GM19397 (cell line): ENCODE measurements around the gene GAA.

Experiments used
- ATAC-seq: cut with Tn5 transposase; IDR thresholded peaks from one replicate; pipeline ENCODE4 v1.9.1; 2021; ENCODE audit warnings: mild to moderate bottlenecking, moderate library complexity; ENCODE audit not compliant: unreplicated experiment

The GAA gene

GRCh38 chr17:80115159-80115558 is 13.8 kb downstream of the GAA start:
- no peak for ATAC-seq

DNA sequence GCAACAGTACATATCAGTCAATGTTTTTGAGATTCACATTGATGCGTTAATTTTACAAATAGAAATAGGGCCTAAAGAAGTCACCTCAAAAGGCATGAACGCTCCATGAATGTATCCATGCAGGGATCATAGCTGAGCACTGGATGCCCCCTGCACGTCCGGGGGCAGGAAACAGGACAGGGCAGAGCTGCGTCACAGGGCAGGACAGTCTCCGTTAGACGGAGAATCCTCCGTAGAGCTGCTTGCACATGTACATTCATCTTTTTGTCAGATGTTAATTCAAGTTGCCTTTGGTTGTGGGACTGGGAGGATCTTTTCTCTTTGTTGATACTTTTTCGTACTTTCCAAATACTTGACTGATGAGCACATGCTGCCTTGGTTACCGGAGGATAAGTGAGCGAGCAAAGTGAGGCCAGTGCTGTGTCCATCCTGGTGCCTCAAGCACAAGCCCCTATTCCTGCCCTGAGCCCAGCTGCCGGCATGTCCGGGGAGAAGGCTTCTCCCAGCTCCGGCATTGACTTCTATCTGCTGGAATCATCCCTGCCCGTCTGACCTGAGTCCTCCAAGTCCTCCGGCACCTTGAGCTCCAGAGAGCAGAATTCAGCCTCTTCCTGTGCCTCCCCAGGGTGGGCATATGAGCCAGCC is 15.0 kb downstream of the GAA start:
- no peak for ATAC-seq

DNA sequence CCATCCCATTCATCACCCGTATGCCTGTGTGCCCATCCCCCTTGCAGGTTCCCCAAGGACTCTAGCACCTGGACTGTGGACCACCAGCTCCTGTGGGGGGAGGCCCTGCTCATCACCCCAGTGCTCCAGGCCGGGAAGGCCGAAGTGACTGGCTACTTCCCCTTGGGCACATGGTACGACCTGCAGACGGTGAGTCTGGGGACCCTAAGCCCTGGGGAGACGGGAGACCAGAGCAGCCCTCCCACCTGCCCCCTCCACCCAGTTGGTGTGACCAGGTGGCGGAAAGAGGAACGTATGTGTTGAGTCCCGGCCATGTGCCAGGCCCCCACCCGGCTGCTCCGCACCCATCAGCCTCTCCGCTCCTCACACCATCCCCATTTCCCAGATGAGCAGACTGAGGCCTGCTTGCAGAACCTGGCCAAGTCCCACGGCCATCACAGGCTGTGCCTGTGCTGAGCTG is 15.6 kb downstream of the GAA start:
- ATAC-seq: no peak

DNA sequence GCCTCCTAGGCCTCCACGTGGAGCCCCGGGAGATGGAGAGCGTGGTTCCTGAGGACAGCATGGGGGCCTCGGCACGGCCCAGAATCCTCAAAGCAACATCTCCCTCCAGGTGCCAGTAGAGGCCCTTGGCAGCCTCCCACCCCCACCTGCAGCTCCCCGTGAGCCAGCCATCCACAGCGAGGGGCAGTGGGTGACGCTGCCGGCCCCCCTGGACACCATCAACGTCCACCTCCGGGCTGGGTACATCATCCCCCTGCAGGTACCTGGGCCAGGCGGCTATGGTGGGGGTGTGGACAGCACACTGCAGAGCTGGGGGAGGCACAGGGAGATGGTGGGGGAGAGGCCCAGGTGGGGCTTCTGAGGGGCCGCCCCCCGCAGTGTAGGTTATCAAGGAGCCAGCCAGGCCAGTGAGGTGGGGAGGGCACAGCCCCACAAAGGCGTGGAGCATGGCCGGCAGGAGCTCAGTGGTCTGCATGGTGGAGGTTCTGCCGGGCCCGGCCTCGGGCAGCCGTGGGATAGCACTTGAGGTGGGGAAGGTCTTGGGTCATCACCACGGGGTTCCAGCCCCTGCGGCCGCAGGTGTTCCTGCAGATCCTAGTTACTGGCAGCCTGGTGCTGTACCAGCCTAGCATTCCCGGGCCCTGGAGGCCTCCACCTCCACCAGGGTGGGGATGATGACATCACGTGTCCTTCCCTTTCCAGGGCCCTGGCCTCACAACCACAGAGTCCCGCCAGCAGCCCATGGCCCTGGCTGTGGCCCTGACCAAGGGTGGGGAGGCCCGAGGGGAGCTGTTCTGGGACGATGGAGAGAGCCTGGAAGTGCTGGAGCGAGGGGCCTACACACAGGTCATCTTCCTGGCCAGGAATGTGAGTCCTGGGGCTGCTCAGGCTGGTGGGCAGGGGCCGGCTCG is 16.4 kb downstream of the GAA start:
- no peak for ATAC-seq

DNA sequence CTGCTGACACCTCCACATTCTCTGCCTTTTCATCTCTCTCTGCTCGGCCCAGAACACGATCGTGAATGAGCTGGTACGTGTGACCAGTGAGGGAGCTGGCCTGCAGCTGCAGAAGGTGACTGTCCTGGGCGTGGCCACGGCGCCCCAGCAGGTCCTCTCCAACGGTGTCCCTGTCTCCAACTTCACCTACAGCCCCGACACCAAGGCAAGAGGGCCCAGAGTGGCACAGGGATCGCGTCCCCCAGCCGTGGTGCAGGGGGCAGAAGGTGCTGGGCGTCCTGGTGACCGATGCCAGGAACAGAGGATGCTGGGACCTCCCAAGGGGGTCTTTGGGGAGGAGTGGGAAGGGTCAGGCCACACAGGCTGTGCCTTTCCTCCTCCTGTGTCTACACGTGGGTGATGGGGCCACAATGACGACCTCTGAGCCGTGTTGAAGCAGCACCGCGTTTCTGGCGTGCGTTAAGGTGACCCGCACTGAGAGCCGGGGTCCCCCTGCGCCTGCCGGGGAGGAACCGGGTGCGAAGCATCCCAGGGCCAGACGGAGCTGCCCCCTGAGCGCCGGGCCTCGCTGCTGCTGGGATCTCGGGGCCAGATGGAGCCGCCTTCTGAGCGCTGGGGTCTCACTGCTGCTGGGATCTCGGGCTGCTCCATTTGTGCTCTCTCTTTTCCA is 17.4 kb downstream of the GAA start:
- no peak for ATAC-seq

DNA sequence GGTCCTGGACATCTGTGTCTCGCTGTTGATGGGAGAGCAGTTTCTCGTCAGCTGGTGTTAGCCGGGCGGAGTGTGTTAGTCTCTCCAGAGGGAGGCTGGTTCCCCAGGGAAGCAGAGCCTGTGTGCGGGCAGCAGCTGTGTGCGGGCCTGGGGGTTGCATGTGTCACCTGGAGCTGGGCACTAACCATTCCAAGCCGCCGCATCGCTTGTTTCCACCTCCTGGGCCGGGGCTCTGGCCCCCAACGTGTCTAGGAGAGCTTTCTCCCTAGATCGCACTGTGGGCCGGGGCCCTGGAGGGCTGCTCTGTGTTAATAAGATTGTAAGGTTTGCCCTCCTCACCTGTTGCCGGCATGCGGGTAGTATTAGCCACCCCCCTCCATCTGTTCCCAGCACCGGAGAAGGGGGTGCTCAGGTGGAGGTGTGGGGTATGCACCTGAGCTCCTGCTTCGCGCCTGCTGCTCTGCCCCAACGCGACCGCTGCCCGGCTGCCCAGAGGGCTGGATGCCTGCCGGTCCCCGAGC is 17.9 kb downstream of the GAA start:
- no peak for ATAC-seq

DNA sequence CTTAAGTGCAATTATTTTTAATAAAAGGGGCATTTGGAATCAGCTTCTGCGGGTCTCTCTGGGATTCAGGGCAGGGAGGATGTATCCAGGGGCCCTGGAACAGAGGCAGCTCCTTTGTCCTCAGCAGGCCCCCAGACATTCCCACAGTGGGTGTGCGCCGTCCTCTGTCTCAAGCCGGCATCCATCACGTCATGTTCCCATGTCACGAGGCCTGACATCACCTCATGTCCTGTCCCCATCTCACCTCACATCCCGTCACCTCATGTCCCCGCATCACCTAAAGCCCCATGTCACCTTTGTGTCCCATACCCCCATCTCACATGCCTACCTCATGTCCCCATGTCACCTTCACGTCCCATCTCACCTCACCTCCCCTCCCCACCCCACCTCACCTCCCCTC is 18.5 kb downstream of the GAA start:
- ATAC-seq: no peak

DNA sequence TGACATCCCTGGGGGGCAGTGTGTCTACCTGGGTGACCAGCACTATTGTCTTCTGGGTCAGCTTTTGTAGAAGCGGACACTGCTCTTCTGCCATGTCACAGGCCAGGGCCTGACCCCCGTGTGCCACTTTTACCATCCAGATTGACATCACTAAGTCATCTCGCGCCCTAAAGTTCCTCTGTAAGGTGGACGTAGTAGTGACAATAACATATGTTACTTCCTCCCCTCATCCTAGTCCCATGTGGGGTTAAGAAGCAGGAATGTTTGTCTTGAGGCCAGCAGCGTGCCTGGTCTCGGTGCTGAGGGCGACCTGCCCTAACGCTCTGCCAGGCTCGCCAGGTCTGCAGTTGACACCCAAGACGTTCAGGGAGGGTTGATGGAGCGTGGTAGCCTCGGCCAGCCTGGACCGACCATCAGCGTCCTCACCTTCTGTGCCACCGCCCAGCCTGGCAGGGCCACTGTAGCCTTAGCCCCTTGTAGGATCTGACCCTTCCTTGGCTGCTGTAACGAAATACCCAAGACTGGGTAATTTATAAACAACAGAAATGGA is 20.7 kb downstream of the GAA start:
- ATAC-seq: no peak

DNA sequence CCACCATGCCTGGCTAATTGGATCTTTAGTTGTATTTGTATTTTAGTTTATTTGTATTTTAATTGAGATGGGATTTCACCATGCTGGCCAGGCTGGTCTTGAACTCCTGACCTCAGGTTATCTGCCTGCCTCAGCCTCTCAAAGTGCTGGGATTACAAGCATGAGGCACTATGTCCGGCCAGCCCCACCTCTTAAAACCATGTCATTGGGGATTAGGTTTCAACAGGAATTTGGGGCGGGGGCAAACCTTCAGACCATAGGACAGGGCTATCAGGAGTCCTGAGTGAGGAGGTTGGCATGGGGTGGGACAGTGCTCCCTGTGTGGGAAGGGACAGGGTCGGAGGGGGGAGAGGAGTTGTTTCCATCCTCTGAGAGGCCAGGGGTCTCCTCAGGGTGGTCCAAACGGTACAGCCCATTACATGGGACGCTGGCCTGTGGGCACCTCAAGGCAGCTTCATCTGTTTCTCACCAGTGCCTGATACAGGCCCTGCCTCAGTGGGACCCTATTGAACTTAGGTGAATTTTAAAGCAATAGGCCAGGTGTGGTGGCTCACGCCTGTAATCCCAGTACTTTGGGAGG is 21.6 kb downstream of the GAA start:
- ATAC-seq: no peak

- ATAC-seq: no peak
Observed at GRCh38 chr17:80123791-80124190, 22.4 kb downstream of the GAA start.

DNA sequence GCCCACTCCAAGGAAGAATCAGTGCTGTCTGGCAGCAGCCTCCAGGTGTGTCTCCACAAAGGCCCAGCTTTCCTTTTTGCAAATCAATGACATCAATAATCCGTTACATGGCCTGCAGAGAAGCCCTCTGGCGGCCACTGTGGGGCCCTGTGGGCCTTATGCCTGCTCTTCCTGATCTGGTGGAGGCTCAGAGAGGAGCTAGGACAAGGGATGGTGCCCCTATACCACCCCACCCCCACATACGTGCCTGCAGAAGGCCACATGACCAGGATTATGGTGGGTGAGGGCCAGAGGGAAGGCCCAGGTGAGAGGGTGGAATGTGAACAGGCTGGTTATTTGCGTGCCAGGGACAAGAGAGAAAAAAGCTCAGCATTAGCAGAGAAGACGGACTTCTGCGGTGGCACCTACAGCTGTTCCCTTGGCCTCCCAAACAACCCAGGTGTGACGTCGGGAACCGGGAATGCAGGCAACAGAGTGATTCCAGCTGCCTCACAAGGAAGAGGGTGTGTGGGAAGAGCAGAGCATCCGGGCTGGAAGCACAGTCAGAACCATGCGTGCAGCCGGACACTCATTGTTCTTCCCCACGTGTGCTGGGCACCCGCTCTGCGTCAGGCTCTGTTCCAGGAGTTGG is 23.1 kb downstream of the GAA start:
- ATAC-seq: no peak

DNA sequence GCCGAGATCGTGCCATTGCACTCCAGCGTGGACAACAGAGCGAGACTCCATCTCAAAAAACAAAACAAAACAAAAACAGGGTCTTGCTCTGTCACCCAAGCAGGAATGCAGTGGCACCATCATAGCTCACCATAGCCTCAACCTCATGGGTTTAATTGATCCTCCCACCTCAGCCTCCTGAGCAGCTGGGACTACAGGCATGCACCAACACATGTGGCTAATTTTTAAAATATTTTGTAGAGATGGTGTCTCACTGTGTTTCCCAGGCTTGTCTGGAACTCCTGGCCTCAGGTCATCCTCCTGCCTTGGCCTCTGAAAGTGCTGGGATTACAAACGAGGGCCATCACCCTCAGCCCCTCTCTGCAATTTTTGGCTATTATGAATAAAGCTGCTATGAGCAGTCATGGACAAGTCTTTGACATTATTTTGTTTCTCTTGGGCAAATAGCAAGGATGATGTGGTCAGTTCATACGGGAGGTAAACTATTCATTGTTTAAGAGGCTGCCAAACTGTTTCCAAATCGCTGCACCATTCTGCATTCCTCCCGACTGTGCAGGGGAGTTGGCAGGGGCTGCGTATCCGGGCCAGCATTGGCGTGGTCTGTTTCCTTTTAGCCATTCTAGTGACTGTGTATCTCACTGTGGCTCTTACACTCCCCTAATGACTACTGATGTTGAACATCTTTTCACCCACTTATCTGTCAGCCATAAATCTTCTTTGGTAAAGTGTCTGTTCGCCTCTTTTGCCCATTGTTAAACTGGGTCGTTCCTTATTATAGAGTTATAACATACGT is 24.5 kb downstream of the GAA start:
- no peak for ATAC-seq

GRCh38 chr17:80126449-80126715 is 25.0 kb downstream of the GAA start:
- ATAC-seq: no peak

DNA sequence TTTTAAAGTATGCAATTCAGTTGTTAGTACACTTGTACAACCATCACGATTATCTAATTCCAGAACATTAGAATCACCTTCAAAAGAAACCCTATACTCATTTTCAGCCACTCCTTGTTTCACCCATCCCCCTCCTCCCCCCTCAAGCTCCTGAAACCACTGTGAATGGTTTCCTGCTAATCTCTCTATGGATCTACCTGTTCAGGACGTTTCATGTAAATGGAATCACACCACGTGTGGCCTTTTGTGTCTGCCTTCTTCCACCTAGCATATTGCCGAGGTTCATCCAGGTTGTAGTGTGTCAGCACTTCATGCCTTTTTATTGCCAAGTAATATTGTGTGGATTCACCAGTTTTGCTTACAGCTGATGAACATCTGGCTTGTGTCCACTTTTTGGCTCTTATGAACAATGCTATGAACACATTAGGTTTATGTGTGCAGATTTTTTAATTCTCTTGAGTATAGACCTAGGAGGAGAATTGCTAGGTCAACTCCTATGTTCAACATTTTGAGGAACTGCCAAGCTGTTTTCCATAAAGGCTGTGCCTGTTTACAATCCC is 27.7 kb downstream of the GAA start:
- ATAC-seq: no peak

DNA sequence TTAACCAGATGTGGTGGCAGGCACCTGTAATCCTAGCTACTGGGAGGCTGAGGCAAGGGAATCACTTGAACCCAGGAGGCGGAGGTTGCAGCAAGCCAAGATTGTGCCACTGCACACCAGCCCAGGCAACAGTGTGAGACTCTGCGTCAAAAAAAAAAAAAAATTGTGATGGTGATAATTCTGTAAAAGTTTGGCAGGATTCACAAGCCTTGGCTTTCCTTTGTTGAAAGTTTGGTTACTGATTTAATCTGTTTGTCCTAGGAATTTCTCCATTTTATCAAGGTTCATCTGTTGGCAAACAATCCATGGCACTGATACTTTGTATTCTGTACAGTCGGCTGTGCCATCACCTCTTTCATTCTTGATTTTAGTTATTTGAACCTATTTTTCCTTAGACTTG is 29.6 kb downstream of the GAA start:
- no peak for ATAC-seq

GRCh38 chr17:80132906-80133625 is 31.7 kb downstream of the GAA start:
- no peak for ATAC-seq

DNA sequence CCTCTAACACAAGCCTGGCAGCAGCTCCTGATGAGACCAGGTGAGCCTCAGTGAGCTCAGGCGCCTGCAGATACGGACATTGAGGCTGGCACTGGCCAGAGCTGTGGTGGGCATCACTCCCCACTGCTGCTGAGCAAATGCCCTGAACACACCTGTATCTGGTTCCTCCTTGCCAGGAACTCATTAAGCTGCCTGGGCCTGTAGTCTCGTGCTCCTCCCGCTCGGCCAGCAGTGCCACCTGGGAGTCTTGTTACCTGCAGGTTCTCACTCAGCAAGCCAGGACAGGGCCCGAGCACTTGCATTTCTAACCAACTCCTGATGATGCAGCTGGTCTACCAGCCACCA is 32.2 kb downstream of the GAA start:
- no peak for ATAC-seq

DNA sequence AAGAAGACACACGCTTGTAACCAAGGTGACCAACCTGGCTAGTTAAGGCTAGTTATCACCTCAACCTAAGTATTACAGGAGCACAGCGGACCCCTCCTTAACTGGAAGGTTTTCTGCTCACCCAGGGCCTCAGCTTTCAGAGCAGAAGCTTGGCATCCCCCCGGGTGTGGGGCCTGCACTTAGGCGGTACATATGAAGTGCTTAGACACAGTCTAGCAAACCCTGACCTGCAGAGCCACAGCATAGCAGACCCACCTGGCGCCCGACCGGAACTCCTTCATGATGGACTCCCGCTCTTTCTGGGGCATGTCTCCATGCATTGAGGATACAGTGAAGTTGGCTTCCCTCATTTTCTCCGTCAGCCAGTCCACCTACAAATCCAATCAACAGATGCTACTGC is 35.8 kb downstream of the GAA start:
- no peak for ATAC-seq

GRCh38 chr17:80138856-80139426 is 37.6 kb downstream of the GAA start:
- ATAC-seq: no peak
